Testis (tissue), 3 donors: ENCODE measurements around the gene PLEKHF1. TPM values are rescaled to one million over a fixed set of nuclear protein-coding genes. Genes with fewer than 3 reads are reported as not detected.

Source experiments
- DNase-seq: peaks from one replicate; pipeline ENCODE4 v3.0.0-alpha.2; 2019
- H3K27ac ChIP-seq, 2 donors: fragments of 200-600 bp; sonication (generic); one replicate each; pipeline ENCODE4 v1.5.1; 2019
- H3K27me3 ChIP-seq: fragments of 200-600 bp; sonication (generic); one replicate; pipeline ENCODE4 v1.5.1; 2019
- H3K36me3 ChIP-seq: fragments of 200-600 bp; sonication (generic); one replicate; pipeline ENCODE4 v1.5.1; 2017; ENCODE audit warnings: low read depth; ENCODE audit errors: missing control alignments
- H3K4me1 ChIP-seq: fragments of 200-600 bp; sonication (generic); one replicate; pipeline ENCODE4 v1.5.1; 2019
- H3K4me3 ChIP-seq, 2 donors: fragments of 200-600 bp; sonication (generic); one replicate each; pipeline ENCODE4 v1.5.1; 2017 to 2019
- H3K9me3 ChIP-seq: fragments of 200-600 bp; sonication (generic); one replicate; pipeline ENCODE4 v1.5.1; 2017
- POLR2A ChIP-seq: fragments of 450-650 bp; IDR thresholded peaks from one replicate; pipeline ENCODE4 v1.6.1; 2017; ENCODE audit warnings: antibody characterized with exemption, mild to moderate bottlenecking, moderate library complexity
- WGBS, 2 donors: methylation state at CpG; one replicate each; pipeline ENCODE4 v1.1.5; 2018; 5-methylcytosine and 5-hydroxymethylcytosine counted together
- intact Hi-C: fragments of 100-400 bp; cut with DNase I; formaldehyde crosslinking; loops from one replicate; pipeline ENCODE4 v1.15.1; 2023; ENCODE audit warnings: low total_unique reads
- polyA plus RNA-seq: library from polyadenylated mRNA; stranded (reverse); fragments of 350-450 nt; fragmentation: Illumina TruSeq; extraction: RNeasy Lipid Tissue Mini Kit (QIAGEN cat#74804); gene quantifications from one replicate; pipeline ENCODE4 v1.2.3, GENCODE V29; 2014; ENCODE audit warnings: low read depth, low replicate concordance; ENCODE audit not compliant: insufficient read depth
- total RNA-seq, 2 donors: library from RNA; depleted of rRNA; stranded (reverse); fragments of >200 nt; gene quantifications; one replicate each; pipeline ENCODE4 v1.2.3, GENCODE V29; 2016
- TF ChIP-seq, protein P1 (sequence below), 3 experiments: fragments of 450-650 bp in 2 of 3; fragments of 200-600 bp in 1 of 3; sonication (generic) in 1 of 3; IDR thresholded peaks; one replicate each; pipeline ENCODE4 v1.5.1; 2016 to 2019; ENCODE audit warnings: antibody characterized with exemption in 3 of 3, mild to moderate bottlenecking in 2 of 3, moderate library complexity in 1 of 3

Gene PLEKHF1
- total and polyA plus RNA-seq, 3 donors from 2014 or later: 6.3 to 26.2 (median 13.5) TPM

DNA sequence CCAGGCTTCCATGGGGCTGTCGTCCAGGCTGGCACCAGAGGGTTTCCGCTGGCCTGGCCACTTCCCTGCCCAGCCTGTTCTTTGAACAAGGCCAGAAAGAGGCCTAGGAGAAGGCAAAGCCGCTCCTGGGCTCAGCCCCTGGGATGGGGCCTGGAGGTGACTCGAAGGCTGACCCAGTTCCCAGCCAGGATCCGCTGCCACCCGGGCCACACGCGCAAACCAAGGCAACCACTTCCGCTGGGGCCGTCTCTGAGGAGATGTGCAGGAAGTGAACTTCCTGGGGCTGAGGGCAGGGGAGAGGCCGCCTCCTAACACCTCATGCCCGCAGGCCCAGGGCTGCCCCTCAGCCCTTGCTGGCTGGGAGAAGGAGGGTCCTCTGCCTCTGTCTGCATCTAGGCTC is 15.2 kb downstream of the PLEKHF1 start:
- H3K4me1 ChIP-seq: peaks cover 73% of the 10 kb centered on the region
- H3K27ac ChIP-seq: peak overlapping the region; percentile 45 to 68
- DNase-seq: no peak

DNA sequence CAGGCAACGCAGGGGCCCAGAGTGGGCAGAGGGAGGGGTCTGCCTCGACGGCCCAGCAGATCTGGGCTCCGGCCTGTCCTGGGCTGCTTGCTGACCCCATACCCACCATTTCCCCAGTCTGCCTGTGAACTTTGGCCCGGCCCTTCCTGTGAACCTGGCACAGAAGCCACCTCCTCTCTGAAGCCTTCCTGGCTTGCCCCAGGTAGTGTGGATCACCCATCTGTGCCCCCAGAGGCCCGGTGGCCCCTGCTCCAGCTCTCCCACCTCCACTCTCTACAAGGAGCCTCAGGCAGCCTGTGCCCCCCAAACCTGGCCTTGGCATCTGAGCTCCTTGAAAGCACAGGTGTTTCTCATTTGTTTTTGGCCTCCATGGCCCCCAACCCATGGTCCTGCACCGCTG is 15.7 kb downstream of the PLEKHF1 start:
- H3K4me1 ChIP-seq: peaks cover 68% of the 10 kb centered on the region
- H3K9me3 ChIP-seq: no peaks in the 10 kb centered on the region
- H3K4me3 ChIP-seq: no peak overlapping the region
- intact Hi-C loops: no loop called here
- H3K36me3 ChIP-seq: no peaks in the 10 kb centered on the region
- TF ChIP-seq, protein P1, sequence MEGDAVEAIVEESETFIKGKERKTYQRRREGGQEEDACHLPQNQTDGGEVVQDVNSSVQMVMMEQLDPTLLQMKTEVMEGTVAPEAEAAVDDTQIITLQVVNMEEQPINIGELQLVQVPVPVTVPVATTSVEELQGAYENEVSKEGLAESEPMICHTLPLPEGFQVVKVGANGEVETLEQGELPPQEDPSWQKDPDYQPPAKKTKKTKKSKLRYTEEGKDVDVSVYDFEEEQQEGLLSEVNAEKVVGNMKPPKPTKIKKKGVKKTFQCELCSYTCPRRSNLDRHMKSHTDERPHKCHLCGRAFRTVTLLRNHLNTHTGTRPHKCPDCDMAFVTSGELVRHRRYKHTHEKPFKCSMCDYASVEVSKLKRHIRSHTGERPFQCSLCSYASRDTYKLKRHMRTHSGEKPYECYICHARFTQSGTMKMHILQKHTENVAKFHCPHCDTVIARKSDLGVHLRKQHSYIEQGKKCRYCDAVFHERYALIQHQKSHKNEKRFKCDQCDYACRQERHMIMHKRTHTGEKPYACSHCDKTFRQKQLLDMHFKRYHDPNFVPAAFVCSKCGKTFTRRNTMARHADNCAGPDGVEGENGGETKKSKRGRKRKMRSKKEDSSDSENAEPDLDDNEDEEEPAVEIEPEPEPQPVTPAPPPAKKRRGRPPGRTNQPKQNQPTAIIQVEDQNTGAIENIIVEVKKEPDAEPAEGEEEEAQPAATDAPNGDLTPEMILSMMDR (IDR thresholded peaks at IDR 0.05): no peak
- TF ChIP-seq POLR2A: no peak
- no peak for DNase-seq
- 84 to 94% methylated on average over 2 to 7 of the region's 7 CpGs for WGBS, 2 donors
- H3K27me3 ChIP-seq: no peaks in the 10 kb centered on the region
- H3K27ac ChIP-seq: peak overlapping the region in 1 of 2 donors; percentile 45

More for the DNA sequence above, 15.2 kb downstream of the PLEKHF1 start:
- no peaks in the 10 kb centered on the region for H3K9me3 ChIP-seq
- H3K27me3 ChIP-seq: no peaks in the 10 kb centered on the region
- TF ChIP-seq, protein P1 (IDR thresholded peaks at IDR 0.05): no peak
- no peak for TF ChIP-seq POLR2A
- no peaks in the 10 kb centered on the region for H3K36me3 ChIP-seq
- intact Hi-C loops: no loop called here
- 58 to 61% methylated on average over 8 to 10 of the region's 12 CpGs for WGBS, 2 donors
- H3K4me3 ChIP-seq: no peak overlapping the region

DNA sequence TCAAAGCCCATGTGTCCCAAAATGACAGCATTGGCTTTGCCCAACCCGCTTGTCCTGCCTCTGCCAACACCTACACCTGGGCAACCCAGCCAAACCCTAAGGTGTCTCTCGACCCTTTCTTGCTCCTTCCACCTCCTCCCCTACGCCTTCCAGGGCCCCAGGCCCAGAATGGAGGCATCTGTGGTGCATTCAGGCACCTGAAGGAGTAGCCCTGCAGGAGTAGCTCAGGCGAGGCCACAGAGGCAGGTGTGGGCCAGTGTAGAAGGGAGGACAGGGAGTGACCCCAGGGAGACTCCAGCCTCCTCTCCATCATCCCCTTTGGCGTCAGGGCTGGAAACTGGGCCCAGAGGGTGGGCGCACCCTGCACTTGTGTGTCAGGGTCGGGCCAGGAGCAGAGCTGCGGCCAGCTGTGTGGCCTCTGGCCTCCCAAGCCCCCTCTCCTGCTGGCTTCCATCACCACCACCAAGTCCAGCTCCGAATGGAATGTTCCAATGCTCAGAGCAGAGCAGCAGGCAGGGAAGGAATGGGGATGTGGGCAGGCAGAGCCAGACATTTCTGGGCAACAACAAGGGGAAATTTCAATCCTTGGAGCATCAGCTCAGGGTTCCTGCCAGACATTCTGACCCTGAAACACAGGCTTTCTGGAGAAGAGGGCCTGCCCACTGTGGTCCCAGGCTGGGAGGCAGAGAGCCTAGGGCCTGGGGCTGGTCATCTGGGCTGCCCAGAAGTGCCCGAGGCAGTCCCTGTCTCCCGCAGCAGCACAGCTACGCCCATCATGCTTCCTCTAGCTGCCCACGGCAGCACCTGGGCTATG is 16.4 kb downstream of the PLEKHF1 start:
- no peaks in the 10 kb centered on the region for H3K9me3 ChIP-seq
- TF ChIP-seq, protein P1 (IDR thresholded peaks at IDR 0.05): no peak
- TF ChIP-seq POLR2A: no peak
- DNase-seq: no peak
- peak overlapping the region; percentile 45 to 64 for H3K27ac ChIP-seq
- H3K36me3 ChIP-seq: no peaks in the 10 kb centered on the region
- H3K4me3 ChIP-seq: no peak overlapping the region
- H3K4me1 ChIP-seq: peaks cover 61% of the 10 kb centered on the region
- intact Hi-C loops: no loop called here
- no peaks in the 10 kb centered on the region for H3K27me3 ChIP-seq
- 64 to 73% methylated on average over 8 to 13 of the region's 13 CpGs for WGBS, 2 donors

DNA sequence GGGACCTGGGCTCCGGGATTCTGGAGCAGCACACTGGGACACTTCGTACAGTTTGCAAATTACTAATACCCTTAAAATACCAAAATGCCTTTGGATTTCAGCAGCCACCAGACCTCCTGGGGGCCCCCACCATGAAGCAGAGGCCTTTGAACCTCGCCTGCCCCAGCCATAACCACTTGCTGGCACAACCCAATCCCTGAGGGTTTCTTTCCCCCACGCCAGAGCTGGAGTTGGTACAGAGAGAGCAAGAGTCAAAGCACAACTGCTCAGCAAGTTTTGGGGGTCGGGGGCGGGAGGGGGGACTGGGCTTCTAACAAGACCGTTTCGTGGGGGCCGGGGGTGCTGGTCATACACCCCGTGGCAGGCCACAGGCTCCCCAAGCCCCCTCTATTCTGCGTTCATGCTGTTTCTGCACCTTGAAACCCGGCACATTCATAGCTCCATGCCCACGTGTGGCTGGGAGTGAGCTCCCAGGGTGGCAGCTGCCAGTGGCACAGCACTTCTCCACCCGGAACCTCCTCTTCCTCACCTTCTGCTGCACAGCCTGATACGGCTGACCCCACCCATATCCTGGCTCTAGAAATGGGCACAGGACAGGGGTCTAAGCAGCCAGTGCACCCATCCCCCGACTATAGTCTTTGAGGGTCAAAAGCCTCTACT is 17.1 kb downstream of the PLEKHF1 start:
- peak overlapping the region; percentile 45 to 64 for H3K27ac ChIP-seq
- WGBS, 2 donors: 77% methylated on average over 7 to 15 of the region's 16 CpGs
- no peaks in the 10 kb centered on the region for H3K27me3 ChIP-seq
- H3K36me3 ChIP-seq: no peaks in the 10 kb centered on the region
- TF ChIP-seq POLR2A: no peak
- TF ChIP-seq, protein P1 (IDR thresholded peaks at IDR 0.05): no peak
- no peak for DNase-seq
- no peaks in the 10 kb centered on the region for H3K9me3 ChIP-seq
- H3K4me1 ChIP-seq: peaks cover 54% of the 10 kb centered on the region
- intact Hi-C loops: no loop called here
- no peak overlapping the region for H3K4me3 ChIP-seq
